ENCODE measurements around the gene IGF2BP2. TPM values are rescaled to one million over a fixed set of nuclear protein-coding genes. Genes with fewer than 3 reads are reported as not detected.
"Not testable (repeated sequence)": the region's sequence is repeated elsewhere in the genome, so short reads cannot be mapped to it uniquely, and the experiment has no call there.

Gene IGF2BP2
- total RNA-seq, 1 donor from 2014 or later, result 19.4 TPM

DNA sequence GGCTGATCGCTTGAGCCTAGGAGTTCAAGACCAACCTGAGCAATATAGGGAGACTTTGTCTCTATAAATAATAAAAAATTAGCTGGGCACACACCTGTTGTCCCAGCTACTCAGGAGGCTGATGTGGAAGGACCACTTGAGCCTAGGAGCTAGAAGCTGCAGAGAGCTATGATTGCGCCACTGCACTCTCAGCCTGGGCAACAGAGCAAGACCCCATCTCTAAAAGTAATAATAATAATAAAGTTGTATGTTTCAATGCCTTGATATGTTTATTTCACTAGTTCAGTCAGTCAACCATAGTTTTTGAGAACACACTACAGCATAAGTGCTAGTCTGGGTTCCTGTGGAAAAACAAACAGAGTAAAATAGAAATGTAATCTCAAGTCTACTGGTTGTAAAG is 36.5 kb downstream of the IGF2BP2 start:
- intact Hi-C loops (cut with DNase I), result no loop called here
- Histone ChIP-seq H3K27ac (no peak overlapping the region), H3K9me3 (no peaks in the 10 kb centered on the region), H3K36me3 (no peaks in the 10 kb centered on the region), H3K4me3 (no peak overlapping the region), H3K4me1 (no peaks in the 10 kb centered on the region), H3K27me3 (ENCODE audit: low read depth) (no peaks in the 10 kb centered on the region)
- DNase-seq (no peak), ATAC-seq (no peak)
- TF ChIP-seq, protein P1, sequence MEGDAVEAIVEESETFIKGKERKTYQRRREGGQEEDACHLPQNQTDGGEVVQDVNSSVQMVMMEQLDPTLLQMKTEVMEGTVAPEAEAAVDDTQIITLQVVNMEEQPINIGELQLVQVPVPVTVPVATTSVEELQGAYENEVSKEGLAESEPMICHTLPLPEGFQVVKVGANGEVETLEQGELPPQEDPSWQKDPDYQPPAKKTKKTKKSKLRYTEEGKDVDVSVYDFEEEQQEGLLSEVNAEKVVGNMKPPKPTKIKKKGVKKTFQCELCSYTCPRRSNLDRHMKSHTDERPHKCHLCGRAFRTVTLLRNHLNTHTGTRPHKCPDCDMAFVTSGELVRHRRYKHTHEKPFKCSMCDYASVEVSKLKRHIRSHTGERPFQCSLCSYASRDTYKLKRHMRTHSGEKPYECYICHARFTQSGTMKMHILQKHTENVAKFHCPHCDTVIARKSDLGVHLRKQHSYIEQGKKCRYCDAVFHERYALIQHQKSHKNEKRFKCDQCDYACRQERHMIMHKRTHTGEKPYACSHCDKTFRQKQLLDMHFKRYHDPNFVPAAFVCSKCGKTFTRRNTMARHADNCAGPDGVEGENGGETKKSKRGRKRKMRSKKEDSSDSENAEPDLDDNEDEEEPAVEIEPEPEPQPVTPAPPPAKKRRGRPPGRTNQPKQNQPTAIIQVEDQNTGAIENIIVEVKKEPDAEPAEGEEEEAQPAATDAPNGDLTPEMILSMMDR (IDR thresholded peaks at IDR 0.05), result no peak

DNA sequence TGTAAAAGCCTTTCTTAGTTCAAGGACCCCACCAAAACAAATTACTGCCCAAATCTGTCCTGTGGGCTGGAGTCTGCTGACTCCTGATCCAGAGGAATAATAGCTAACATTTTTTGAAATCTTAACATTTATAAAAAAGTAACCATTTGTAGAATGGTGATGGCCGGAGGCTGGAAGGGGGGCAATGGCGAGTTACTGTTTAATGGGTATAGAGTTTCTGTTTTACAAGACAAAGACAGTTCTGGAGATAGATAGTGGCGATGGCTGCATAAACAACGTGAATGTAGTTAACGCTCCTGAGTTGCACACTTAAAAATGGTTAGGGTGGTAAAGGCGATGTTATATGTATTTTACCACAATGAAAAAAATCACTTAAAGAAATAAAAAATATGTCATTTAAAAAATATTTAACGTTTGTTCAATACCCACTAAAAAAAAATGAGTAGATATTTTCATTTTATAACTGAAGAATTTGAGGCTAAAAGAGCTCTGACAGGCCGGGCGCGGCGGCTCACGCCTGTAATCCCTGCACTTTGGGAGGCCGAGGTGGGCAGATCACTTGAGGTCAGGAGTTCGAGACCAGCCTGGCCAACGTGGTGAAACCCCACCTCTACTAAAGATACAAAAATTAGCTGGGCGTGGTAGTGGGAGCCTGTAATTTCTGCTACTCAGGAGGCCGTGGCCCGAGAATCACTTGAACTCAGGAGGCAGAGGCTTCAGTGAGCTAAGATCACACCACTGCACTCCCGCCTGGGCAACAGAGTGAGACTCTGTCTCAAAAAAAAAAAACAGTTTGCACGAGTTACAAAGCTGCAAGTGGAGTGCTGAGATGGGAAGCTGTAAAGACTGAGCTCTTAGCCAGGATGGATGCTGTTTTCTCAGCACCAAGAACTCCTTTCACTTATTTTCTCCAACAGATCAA is 37.6 kb downstream of the IGF2BP2 start:
- DNase-seq, result no peak
- no peaks in the 10 kb centered on the region for H3K27me3 ChIP-seq (ENCODE audit: low read depth)
- intact Hi-C loops (cut with DNase I), result no loop called here

DNA sequence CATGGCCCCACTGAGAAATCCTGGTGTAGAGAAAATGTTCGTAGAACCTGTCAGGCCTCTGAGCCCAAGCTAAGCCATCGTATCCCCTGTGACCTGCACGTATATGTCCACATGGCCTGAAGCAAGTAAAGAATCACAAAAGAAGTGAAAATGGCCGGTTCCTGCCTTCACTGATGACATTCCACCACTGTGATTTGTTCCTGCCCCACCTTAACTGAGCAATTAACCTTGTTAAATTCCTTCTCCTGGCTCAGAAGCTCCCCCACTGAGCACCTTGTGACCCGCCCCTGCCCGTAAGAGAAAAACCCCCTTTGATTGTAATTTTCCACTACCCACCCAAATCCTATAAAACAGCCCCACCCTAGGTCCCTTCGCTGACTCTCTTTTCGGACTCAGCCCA is 38.6 kb downstream of the IGF2BP2 start:
- H3K9me3 ChIP-seq; H3K36me3 ChIP-seq; intact Hi-C loops (cut with DNase I); ATAC-seq; H3K4me3 ChIP-seq; DNase-seq; H3K27ac ChIP-seq; H3K27me3 ChIP-seq (ENCODE audit: low read depth); H3K4me1 ChIP-seq: not testable (repeated sequence)

More for the DNA sequence above, 37.6 kb downstream of the IGF2BP2 start:
- Histone ChIP-seq H3K27ac (no peak overlapping the region), H3K9me3 (no peaks in the 10 kb centered on the region), H3K4me1 (no peaks in the 10 kb centered on the region), H3K4me3 (no peak overlapping the region), H3K36me3 (no peaks in the 10 kb centered on the region)
- TF ChIP-seq, protein P1 (IDR thresholded peaks at IDR 0.05), result no peak
- no peak for ATAC-seq

DNA sequence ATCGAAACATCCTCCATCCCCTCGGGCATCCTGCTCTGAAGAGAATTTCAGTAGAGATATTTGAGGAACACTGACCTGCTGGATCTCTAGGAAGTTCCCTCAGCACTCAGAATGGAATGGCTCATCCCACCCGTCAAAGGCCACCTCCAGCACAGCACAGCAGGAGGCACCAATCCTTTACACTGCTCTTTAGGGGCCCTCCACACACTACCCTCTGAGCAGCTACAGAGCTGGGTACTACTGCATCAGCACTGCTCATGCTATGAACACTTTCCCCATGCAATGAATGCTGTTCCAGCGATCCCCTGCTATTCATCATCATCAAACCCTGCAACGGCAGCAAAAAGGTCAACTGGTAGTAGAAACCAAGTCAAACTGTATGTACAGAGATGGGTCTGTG is 40.5 kb downstream of the IGF2BP2 start:
- Histone ChIP-seq H3K4me3 (no peak overlapping the region), H3K9me3 (no peaks in the 10 kb centered on the region), H3K36me3 (no peaks in the 10 kb centered on the region), H3K27ac (no peak overlapping the region), H3K4me1 (no peaks in the 10 kb centered on the region), H3K27me3 (ENCODE audit: low read depth) (no peaks in the 10 kb centered on the region)
- intact Hi-C loops (cut with DNase I), result no loop called here
- TF ChIP-seq, protein P1 (IDR thresholded peaks at IDR 0.05), result no peak
- no peak for ATAC-seq
- DNase-seq, result no peak

DNA sequence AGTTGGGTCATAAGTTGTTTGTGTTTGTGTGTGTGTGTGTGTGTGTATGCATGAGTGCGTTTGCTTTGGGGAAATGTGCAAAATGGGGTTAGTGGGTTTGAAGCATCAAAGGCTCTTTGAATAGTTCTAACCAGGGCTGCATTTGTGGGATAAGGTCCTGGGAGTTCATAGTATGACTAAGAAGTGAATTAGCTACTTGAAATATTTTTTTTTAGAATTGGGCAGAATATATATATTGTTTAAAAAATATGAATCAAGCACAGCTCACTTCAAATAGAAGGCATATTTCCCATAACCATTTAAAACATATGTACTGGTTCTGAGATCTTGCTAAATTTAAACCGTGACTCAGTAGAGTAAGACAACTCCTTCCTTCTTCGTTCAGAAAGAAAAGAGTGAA is 43.1 kb downstream of the IGF2BP2 start:
- Histone ChIP-seq H3K9me3 (no peaks in the 10 kb centered on the region), H3K4me1 (no peaks in the 10 kb centered on the region), H3K27me3 (ENCODE audit: low read depth) (no peaks in the 10 kb centered on the region), H3K27ac (no peak overlapping the region), H3K4me3 (no peak overlapping the region), H3K36me3 (no peaks in the 10 kb centered on the region)
- ATAC-seq (no peak), DNase-seq (no peak)
- TF ChIP-seq, protein P1 (IDR thresholded peaks at IDR 0.05), result no peak
- intact Hi-C loops (cut with DNase I), result no loop called here

DNA sequence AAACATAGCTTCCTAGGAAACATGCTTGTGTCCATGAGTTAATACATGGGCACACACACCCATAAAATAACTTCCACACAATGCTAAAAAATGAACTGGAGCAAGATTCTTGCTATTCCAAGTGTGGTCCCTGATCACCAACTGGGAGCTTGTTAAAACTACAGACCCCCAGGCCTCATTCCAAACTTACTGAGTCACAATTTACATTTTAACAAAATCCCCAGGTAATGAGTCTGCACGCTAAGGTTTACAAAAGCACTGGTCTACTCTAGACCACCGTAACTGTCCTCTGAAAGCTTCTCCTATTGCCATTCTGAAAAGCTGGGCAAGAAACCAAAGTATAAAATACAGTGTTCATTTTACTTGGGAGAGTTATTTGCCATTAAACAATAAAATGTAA is 45.4 kb downstream of the IGF2BP2 start:
- Histone ChIP-seq H3K9me3 (no peaks in the 10 kb centered on the region), H3K36me3 (no peaks in the 10 kb centered on the region), H3K4me3 (no peak overlapping the region), H3K4me1 (no peaks in the 10 kb centered on the region), H3K27ac (no peak overlapping the region), H3K27me3 (ENCODE audit: low read depth) (no peaks in the 10 kb centered on the region)
- intact Hi-C loops (cut with DNase I), result no loop called here
- ATAC-seq (no peak), DNase-seq (no peak)
- TF ChIP-seq, protein P1 (IDR thresholded peaks at IDR 0.05), result no peak
